Heart left ventricle (tissue), 13 donors: ENCODE data around the gene SLC17A3.

Source experiments
- CTCF ChIP-seq, 12 donors: fragments of 200-600 bp; sonication (generic) in 4 of 12; IDR thresholded peaks; one replicate each; pipeline versions ENCODE4 v1.5.0 to v1.8.0; 2018 to 2022; ENCODE audit warnings: antibody characterized with exemption in 12 of 12, mild to moderate bottlenecking in 5 of 12
- POLR2A ChIP-seq, 2 donors: fragments of 450-650 bp; IDR thresholded peaks; one replicate each; pipeline ENCODE4 v1.6.1; 2017; ENCODE audit warnings: antibody characterized with exemption in 2 of 2, mild to moderate bottlenecking in 2 of 2, moderate library complexity in 2 of 2
- donor health status: ischemic (EF 13 %, LVEDD 7.1; RV severe dilation, severe dysfunction).
- donor health status: DM: no; HTN: yes; CAD: no.
- donor health status: DM: no; HTN: no; CAD: no.
- donor health status: ischemic (EF 25% LVEDD 6.9; RV normal size, moderate dysfunction).
- donor health status: ischemic (EF 25% LVEDD 5.7; RV mildly dilated, moderate dysfunction).
- donor health status: ischemic (EF 35%, LVEDD 5.7; RV mildly dilated, moderate dysfunction).
- donor health status: nonischemic (EF 11% LVEDD 7.7; RV severe dilation, severe dysfunction).
- donor health status: DM: yes; HTN: yes; CAD: no.
- donor health status: PGD.
- donor health status: ischemic (EF 29% LVEDD 5.4; RV normal size, mild dysfunction).
- donor health status: nonischemic (EF 23%, LVEDD 6.1; RV moderate dilation, normal function).

- TF ChIP-seq POLR2A (IDR thresholded peaks at IDR 0.05) (no peak), CTCF (IDR thresholded peaks at IDR 0.05) (no peak)
These were observed 14.6 kb upstream of the SLC17A3 start for GRCh38 chr6:25888626-25889025.
